Activated CD4-positive, alpha-beta memory T cell treated with anti-CD3 and anti-CD28 coated beads, Interleukin-2, amount 10 ng/mL, durations not matched to agents 7 days and 5 days (primary cell): Measurements from ENCODE around the gene SMNDC1. TPM values are rescaled to one million over a fixed set of nuclear protein-coding genes. Genes with fewer than 3 reads are reported as not detected.

ENCODE experiments used
- CTCF ChIA-PET: fragments of 350-600 bp; sonication (Branson Sonifier 250); formaldehyde crosslinking; loops from one replicate; lab custom pipeline; 2021; ENCODE audit warnings: antibody characterized with exemption, inconsistent platforms; lab: Charles Lee
- POLR2A ChIA-PET: fragments of 350-600 bp; sonication (Branson Sonifier 250); formaldehyde crosslinking; loops from one replicate; lab custom pipeline; 2021; ENCODE audit warnings: antibody characterized with exemption; lab: Charles Lee
- DNase-seq: peaks from one replicate; pipeline ENCODE4 v3.0.0-alpha.2; 2020
- H3K27ac Mint-ChIP-seq: one replicate; pipeline ENCODE4 v1.8.0; 2021; ENCODE audit warnings: mild to moderate bottlenecking, mixed read lengths
- H3K27me3 Mint-ChIP-seq: one replicate; pipeline ENCODE4 v1.8.0; 2021; ENCODE audit warnings: mixed read lengths
- H3K36me3 Mint-ChIP-seq: one replicate; pipeline ENCODE4 v1.8.0; 2021; ENCODE audit warnings: low read depth, mixed read lengths
- H3K4me1 Mint-ChIP-seq: one replicate; pipeline ENCODE4 v1.8.0; 2021; ENCODE audit warnings: mixed read lengths
- H3K4me3 Mint-ChIP-seq: one replicate; pipeline ENCODE4 v1.8.0; 2021; ENCODE audit warnings: mild to moderate bottlenecking, mixed read lengths
- H3K9me3 Mint-ChIP-seq: one replicate; pipeline ENCODE4 v1.8.0; 2021; ENCODE audit warnings: mixed read lengths
- total RNA-seq, 2 experiments: library from RNA; stranded (reverse); gene quantifications; one replicate each; pipeline ENCODE4 v1.2.3, GENCODE V29; 2021

The SMNDC1 gene
- total RNA-seq, 2 experiments from 2014 or later: 40.8 to 45.6 TPM

DNA sequence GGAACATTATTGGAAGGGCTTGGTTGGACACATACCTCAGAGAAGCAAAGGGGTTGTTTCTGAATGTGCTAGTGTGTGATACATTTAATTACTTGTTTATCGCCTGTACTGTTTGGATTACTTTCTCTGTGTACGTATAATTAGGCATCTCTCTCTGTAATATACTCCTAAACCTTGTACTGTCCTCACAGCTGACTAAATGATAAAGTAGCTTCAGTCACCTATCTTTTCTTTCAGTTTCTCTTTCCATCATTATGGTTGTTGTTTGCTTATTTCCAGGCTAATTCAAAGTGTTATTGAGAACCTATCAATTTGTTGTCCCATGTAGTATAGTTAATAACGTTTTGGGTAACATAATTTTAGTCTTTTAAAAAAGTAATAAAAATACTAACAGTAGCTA is 63.3 kb downstream of the SMNDC1 start:
- ChIA-PET POLR2A (interaction anchor here (1.1 to 1.9 kb wide), 3 partner anchors 29 to 331 kb away, joined by 3 to 9 read pairs (median 7); no protein-coding TSS in a partner anchor), CTCF (interaction anchor here (0.8 to 2.1 kb wide), 4 partner anchors 16 to 357 kb away, joined by 3 to 5 read pairs (median 3); no protein-coding TSS in a partner anchor)
- Mint-ChIP-seq H3K4me1 (peaks cover 13% of the 10 kb centered on the region), H3K36me3 (peaks cover 41% of the 10 kb centered on the region), H3K27me3 (peaks cover 27% of the 10 kb centered on the region), H3K4me3 (no peak overlapping the region), H3K9me3 (no peaks in the 10 kb centered on the region), H3K27ac (no peak overlapping the region)
- no peak for DNase-seq

Other genes starting within 250 kb of the SMNDC1 start
- 10 to 100 TPM; 74.2 to 75.4 TPM for gene MXI1, start 97.3 kb downstream of the SMNDC1 start, total RNA-seq
- gene DUSP5, start 193.0 kb upstream of the SMNDC1 start, total RNA-seq: 100 to 1,000 TPM; 143 TPM